LNCaP clone FGC (cell line): ENCODE data around the gene SEC24D.

Source experiments
- DNase-seq: peaks from one replicate; pipeline ENCODE4 v3.0.0-alpha.2; 2011; ENCODE audit warnings: low read depth
- H3K4me3 ChIP-seq: 2 replicates; pipeline ENCODE4 v1.5.1; 2011; ENCODE audit warnings: mild to moderate bottlenecking, low read depth, low read length, control low read depth
- CTCF ChIP-seq: IDR thresholded peaks from 2 replicates; pipeline ENCODE4 v1.5.1; 2012; ENCODE audit warnings: mild to moderate bottlenecking; ENCODE audit not compliant: control insufficient read depth, insufficient read depth; ENCODE audit errors: extremely low read depth

The SEC24D gene

GRCh38 chr4:118739022-118739713 lies 96.8 kb downstream of the SEC24D start:
- TF ChIP-seq CTCF = no peak
- no peak overlapping the region for H3K4me3 ChIP-seq
- DNase-seq = no peak

- no peak for TF ChIP-seq CTCF
- H3K4me3 ChIP-seq = no peak overlapping the region
- no peak for DNase-seq
Observed at GRCh38 chr4:118738090-118738489, 97.8 kb downstream of the SEC24D start.

- TF ChIP-seq CTCF = no peak
- no peak for DNase-seq
- no peak overlapping the region for H3K4me3 ChIP-seq
Observed at GRCh38 chr4:118736900-118737299, 99.0 kb downstream of the SEC24D start.

- no peak overlapping the region for H3K4me3 ChIP-seq
- TF ChIP-seq CTCF = no peak
- DNase-seq = no peak
Observed at GRCh38 chr4:118734491-118735205, 101.3 kb downstream of the SEC24D start.

- no peak for TF ChIP-seq CTCF
- no peak for DNase-seq
Observed at GRCh38 chr4:118732591-118733330, 103.2 kb downstream of the SEC24D start.

GRCh38 chr4:118730683-118731082 lies 105.2 kb downstream of the SEC24D start:
- no peak for DNase-seq
- H3K4me3 ChIP-seq = no peak overlapping the region
- TF ChIP-seq CTCF = no peak

More at GRCh38 chr4:118732591-118733330, 103.2 kb downstream of the SEC24D start:
- H3K4me3 ChIP-seq = no peak overlapping the region
